Adipose tissue (tissue), 3 donors: ENCODE results near the gene FBL. TPM values are rescaled to one million over a fixed set of nuclear protein-coding genes. Genes with fewer than 3 reads are reported as not detected.
"Not testable (repeated sequence)": the region's sequence is repeated elsewhere in the genome, so short reads cannot be mapped to it uniquely, and the experiment has no call there.

Experiments
- H3K27ac ChIP-seq: one replicate; pipeline ENCODE4 v1.5.1; 2013; ENCODE audit warnings: low read depth, low read length
- WGBS, 3 donors: extraction: QIAGEN DNeasy Blood & Tissue Kit; methylation state at CpG; one replicate each; pipeline ENCODE4 v1.1.7; 2013; 5-methylcytosine and 5-hydroxymethylcytosine counted together
- polyA plus RNA-seq, 3 donors: library from polyadenylated mRNA; stranded (reverse); fragments of 200-250 nt; gene quantifications; one replicate each; pipeline ENCODE4 v1.2.3, GENCODE V29; 2013
- donor health status: healthy with polysubstance abuse.
- donor health status: Bipolar disorder and iron deficiency.
- donor health status: healthy.

The FBL gene
- polyA plus RNA-seq, result 100 to 1,000 TPM; 197 to 340 (median 229) TPM

DNA sequence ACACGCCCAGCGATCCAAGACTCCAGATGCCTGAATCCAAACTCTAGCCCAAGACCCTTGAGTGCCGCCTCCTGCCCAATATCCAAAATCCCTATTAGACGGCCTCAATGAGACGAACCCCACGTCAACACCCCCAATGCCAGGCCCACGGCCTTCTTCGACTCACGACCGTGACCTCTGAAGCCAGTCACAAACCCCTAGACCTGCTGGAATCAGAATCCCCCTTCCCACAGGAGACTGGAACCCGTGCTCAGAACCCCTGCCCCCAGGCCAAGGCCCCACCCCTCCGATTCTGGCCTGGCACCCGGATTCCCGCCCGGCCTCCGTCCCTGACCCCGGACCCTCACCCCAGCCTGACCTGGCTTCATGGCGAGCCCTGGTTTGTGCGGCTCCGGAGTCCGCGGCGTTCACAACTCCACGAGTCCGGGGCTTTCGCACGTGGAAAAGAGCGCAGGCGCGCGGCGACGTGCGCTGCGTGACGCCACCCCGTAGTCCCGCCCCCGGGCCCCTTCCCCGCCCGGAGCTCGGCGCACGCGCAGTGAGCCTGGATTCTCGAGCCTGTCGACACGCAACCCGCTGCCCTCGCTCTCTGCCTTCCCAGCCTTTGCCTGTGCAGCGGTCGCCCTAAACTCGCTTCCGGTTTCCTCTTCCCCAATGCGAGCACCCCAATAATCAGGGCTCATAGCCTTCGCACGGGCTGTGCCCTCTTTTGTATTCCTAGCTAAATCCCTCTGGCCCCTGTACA is at the start of gene FBL:
Gene FBL, minus strand, starts transcription at position 447 of the 745 bp plus-strand sequence. Its CDS starts 79 bp downstream, at position 368.
- WGBS, 3 donors, result 0 to 1% (median 0%) methylated on average over 56 to 57 of the region's 57 CpGs
- H3K27ac ChIP-seq, result no peak within 1 kb of the TSS

DNA sequence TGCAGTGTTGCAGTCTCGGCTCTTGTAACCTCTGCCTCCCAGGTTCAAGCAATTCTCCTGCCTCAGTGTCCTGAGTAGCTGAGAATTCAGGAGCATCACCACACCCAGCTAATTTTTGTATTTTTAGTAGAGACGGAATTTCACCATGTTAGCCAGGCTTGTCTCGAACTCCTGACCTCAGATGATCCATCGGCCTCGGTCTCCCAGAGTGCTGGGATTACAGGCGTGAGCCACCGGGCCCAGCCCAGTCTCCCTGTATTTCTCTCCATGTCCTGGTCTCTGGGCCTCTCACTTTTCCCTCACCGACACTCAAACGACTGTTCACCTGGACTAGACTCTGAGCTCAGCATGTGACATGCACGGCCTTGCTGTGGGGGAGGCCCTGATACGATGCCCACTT is 48.9 kb upstream of the FBL start:
- 86 to 90% (median 88%) methylated on average over 10 to 11 of the region's 11 CpGs for WGBS, 3 donors
- H3K27ac ChIP-seq, result not testable (repeated sequence)

DNA sequence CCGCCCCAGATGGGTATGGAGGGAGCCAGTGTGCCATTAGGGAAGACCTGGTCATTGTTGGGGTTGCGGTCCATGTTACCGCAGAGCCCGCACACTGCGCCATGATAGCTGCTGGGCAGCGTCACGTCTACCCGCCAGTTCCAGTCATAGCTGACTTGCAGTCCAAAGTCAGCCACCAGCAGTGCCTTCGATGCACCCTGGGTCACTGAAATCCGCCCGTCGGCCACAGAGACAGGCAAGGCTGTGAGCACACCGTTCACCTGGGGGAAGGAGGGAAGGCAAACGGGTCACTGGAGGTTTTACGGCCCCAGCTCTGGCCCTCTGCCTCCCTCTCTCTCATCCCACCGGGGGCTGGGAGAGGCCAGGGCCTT is 48.0 kb upstream of the FBL start:
- not testable (repeated sequence) for H3K27ac ChIP-seq
- 87 to 95% (median 88%) methylated on average over 8 to 11 of the region's 16 CpGs for WGBS, 3 donors

DNA sequence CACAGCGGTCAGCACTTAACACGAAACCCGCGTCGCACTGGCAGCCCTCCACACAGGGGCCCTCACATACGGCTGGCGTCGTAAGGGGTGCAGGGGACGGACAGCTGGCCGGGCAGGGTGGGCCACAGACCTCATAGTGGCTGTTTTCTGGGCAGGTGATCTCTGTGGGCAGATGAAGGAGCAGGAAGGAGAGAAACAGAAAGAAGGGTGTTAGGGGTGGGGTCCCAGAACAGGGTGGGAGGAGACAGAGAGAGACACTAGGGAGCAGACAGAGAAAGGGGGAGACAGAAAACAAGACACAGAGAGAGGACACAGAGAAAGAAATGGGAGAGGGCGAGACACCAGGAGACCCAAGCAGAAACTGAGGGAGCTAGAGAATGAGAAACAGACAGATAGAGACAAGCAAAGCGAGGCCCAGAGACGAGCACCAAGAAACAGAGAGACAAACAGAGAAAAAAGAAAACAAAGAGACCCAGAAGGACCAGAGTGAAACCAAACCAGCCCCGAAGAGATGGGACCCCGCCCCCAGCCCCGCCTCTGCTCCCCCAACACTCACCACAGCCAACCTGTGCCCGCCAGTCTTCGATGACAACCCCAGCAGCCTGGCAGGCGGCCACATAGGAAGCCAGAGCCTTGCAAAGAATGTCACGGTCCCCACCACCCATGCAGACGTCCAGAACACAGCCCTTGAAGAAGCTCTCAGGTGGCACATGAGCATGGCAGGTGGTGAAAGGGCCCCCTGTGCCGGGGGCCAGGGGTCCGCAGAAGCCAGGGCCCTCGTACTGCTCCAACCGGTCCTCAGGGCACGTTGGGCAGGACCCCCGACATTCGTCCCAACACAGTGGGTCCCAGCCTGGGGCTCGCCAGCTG is 47.4 kb upstream of the FBL start:
- H3K27ac ChIP-seq, result not testable (repeated sequence)
- WGBS, 3 donors, result 73 to 81% (median 74%) methylated on average over 21 to 23 of the region's 29 CpGs

DNA sequence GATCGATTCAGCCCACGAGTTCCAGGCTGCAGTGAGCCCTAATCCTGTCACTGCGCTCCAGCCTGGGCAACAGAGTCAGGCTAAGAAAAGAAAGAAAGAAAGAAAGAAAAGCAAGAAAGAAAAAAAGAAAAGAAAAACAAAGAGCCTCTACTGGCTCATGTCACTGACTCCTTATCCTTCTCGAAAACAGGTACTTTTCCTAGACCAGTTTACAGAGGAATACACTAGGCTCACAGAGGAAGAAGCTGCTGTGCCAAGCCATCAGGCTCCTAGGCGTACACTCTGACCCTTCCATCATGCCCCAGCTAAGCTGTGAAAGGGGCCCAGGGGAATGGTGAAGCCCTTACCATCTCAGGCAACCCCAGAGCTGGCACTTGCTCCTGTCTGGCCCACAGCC is 46.3 kb upstream of the FBL start:
- H3K27ac ChIP-seq, result not testable (repeated sequence)
- WGBS, 3 donors, result 70 to 89% (median 85%) methylated on average over 5 of the region's 5 CpGs

DNA sequence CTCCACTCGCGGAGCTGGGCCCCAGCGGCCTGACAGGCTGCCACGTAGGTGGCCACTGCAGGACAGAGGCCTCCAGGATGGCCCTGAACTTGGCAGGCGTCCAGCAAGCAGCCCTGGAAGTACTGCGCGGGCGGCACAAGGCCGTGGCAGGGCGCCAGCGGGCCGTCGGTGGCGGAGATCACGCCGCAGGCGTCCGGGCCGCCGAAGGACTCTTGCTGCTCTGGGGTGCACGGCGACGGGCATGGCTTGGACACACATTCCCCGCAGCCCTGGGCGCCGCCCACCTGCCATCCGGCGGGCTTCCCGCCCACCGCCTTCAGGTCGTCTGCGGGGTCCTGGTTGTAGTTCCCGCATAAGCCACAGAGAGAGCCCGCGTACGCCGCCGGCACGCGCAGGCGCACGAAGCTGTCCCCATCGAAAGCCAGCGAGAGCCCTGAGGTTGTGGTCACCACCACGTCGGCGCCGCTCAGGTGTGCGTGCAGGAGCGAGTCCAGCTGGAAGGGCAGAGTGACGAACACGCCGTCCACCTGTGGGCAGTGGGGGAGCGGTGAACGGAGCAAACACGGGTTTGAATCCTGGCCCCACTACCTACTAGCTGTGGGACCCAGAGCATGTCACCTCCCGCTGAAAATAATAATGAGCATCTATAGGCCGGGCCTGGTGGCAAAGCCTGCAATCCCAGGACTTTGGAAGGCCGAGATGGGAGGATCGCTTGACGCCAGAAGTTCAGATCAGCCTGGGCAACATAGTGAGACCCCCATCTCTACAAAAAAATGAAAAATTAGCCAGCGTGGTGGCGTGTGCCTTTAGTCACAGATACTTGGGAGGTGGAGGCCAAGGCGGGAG is 45.7 kb upstream of the FBL start:
- H3K27ac ChIP-seq, result not testable (repeated sequence)
- WGBS, 3 donors, result 38 to 52% (median 41%) methylated on average over 64 of the region's 64 CpGs

DNA sequence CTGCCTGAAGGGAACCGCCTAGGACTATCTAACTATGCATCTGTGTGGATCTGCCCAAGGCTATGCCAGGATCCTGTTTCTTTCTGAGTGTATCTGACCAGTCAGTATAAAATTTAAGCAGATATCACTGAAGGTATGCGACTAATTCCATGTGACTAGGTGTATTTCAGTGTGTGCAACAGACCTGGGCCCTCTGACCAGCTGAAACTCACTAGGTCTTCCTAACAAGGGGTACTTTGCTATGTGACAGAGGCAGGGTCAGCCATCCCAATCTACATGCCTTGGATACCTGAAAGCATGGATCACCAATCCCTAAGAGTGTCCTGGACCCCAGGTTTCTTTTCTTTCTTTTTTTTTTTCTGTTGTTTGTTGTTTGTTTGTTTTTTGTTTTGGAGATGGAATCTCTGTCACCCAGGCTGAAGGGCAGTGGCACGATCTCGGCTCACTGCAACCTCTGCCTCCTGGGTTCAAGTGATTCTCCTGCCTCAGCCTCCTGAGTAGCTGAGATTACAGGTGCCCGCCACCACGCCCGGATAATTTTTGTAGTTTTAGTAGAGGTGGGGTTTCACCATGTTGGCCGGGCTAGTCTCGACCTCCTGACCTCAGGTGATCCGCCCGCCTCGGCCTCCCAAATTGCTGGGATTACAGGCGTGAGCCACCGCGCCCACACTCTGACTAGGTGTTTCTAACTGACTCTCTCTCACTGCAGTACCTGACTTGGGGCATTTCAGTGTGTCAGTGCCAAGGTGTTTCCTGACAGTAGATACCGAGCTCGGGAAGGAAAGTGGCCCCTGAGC is 44.8 kb upstream of the FBL start:
- H3K27ac ChIP-seq, result no peak overlapping the region
- WGBS, 3 donors, result 78 to 80% (median 80%) methylated on average over 17 of the region's 17 CpGs

DNA sequence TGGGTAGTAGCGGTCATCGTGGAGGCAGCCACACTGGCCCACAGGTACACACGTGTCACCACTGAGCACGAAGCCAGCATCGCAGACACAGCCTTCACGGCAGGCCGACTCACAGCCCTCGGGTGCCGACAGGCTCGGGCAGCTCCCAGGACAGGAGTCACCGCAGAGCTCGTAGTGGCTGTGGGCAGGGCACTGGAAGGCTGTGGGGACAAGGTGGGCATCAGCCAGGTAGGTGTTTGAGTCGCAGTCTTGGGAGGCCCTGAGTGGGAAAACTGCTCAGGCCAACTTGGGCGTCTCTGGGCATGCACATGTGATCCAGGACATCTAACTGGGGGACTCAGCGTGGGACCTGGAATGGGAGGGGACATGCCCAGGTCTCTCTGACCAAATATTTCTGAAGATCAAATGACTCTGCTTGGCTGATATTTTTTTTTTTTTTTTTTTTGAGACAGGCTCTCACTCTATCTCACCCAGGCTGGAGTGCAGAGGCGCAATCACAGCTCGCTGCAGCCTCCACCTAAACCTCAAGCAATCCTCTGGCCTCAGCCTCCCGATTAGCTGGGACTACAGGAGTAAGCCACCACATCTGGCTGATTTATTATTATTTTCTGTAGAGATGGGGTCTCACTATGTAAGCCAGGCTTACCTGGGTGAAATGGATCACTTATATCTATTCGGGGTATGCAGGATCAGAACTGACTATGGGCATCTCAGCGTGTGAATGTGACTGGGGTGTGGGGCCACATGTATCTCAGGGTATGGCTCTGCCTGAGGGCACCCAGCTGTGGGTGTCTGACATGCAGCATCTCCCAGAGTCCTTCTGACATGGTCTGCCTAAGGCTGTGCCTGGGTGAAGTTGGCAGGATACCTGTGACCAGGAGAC is 43.9 kb upstream of the FBL start:
- WGBS, 3 donors, result 90 to 94% (median 92%) methylated on average over 18 of the region's 20 CpGs
- H3K27ac ChIP-seq, result not testable (repeated sequence)

DNA sequence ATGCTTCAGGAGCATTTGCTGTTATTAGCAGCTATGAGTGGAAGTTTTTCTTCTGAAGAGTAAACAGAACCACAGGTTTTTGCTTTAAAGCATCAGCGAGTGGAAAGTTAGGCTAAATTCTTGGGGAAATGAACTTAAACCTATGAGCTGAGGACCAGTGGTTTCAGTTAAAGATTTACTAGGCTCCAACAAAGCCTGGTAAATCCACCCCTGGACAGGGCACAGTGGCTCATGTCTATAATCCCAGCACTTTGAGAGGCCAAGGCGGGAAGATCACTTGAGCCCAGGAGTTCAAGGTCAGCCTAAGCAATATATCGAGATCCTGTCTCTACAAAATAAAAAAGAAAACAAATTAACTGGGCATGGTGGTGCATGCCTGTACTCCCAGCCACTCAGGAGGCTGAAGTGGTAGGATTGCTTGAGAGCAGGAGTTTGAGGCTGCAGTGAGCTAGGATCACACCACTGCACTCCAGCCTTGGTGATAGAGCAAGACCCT is 41.3 kb upstream of the FBL start:
- 55 to 61% (median 57%) methylated on average over 2 of the region's 3 CpGs for WGBS, 3 donors
- not testable (repeated sequence) for H3K27ac ChIP-seq

DNA sequence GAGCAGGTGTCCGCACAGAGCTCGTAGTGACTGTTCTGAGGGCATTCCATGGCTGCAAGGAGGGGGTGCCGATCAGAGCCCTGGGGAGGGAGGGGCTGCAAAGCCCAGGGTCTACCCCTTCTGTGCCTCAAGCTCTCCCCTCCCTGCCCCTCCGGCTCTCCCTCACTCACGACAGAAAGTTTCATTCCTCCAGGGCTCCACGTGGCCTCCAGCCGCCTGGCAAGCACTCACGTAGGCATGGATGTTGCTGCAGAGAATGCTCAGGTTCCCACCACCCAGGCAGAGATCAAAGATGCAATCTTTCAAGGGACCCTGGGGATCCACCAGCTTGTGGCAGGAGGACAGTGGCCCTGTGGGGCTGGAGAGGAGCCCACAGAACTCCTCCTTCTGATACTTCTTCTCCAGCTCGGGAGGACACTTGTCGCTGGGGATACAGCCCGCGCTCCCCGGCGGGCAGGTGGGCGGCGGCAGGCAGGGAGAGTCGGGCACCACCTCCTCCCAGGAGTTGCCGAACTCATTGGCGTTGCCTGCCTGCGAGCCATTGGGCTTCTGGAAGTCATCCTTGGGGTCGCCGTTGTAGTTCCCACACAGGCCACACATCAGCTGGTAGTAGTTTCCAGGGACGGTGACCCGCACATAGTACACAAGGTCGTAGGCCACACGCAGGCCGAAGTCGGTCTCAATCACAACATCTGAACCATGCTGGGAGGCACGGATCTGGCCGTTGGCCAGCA is 39.8 kb upstream of the FBL start:
- 85 to 88% (median 88%) methylated on average over 22 to 24 of the region's 30 CpGs for WGBS, 3 donors
- H3K27ac ChIP-seq, result not testable (repeated sequence)

DNA sequence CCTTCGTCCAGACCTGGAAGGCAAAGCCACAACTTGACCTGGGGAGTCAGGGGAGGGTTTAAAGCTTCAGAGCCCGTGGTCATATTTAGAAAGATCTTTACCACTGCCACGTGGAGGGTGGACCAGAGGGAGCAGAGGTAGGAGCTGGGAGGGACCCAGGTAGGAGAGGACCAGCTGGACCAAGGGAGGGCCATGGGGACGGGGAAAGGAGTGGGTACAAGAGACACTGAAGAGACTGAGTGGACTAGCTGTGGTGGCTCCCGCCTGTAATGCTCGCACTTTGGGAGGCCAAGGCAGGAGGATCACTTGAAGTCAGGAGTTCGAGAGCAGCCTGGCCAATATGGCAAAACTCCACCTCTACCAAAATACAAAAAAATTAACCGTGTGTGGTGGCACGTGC is 38.5 kb upstream of the FBL start:
- WGBS, 3 donors, result 85 to 86% (median 86%) methylated on average over 3 of the region's 9 CpGs
- not testable (repeated sequence) for H3K27ac ChIP-seq

DNA sequence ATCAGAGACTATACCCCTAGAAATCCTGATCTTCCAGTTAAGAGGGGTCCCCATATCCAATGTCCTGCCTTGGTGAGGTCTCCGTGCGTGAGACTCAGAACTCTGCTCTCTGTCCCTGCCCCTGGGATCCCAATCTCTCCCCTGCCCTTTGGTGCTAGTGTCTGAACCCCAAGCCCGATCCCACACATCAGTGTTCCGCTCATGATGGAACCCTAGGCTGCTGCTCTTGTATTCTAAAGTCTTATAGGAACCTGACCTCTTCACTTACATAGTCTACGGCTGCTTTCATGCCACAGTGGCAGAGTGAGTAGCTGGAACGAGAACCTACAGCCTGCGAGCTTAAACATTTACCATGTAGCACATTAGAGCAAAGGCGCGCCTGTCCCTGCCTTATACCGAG is 36.5 kb upstream of the FBL start:
- WGBS, 3 donors, result 74 to 91% (median 82%) methylated on average over 4 to 6 of the region's 10 CpGs

DNA sequence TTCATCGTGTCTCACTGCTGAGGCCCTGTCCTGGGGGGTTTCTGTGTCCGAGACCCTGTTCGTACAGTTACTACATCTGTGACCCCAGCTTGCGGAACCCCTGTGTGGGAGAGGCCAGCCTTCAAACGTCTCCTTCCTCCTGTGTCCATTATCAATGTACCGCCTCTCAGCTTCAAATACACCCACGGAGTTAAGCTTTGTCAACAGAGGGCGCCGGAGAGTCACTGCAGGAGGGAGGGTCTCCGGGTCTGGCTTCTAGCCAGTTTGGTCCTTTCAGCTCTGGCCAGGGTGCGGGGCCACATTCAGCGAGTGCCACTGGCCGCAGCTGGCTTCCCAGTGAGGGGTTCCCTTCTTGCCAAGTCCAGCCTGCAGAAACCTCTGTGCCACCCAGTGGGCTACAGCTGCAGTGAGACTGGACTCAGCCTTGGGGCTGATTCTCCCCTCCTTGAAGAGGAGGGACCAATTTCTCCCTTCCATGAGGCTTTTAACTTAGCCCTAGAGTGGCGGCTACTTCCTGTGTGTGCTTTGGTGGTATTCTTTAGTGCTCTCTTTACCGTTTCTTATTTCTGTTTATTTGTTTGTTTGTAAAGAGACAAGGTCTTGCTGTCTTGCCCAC is 35.4 kb upstream of the FBL start:
- not testable (repeated sequence) for H3K27ac ChIP-seq
- 4 to 13% (median 8%) methylated on average over 15 of the region's 15 CpGs for WGBS, 3 donors

More for the DNA sequence above, 36.5 kb upstream of the FBL start:
- H3K27ac ChIP-seq, result not testable (repeated sequence)

DNA sequence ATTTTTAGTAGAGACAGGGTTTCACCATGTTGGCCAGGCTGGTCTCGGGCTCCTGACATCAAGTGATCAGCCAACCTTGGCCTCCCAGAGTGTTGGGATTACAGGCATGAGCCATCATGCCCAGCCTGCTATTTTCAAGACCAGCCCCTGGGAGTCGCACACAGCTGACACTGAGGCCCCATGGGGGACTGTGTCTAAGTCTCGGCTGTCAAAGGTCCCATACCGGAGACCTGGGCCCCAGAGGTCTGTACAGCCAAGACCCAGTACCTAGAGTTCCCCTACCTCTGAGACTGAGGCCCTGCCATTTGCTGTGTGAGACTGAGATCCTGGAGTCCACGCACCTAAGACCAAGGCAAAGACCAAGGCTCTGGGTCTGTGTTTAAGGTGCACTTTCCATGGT is 34.1 kb upstream of the FBL start:
- H3K27ac ChIP-seq, result not testable (repeated sequence)
- 86 to 96% (median 87%) methylated on average over 4 of the region's 5 CpGs for WGBS, 3 donors

DNA sequence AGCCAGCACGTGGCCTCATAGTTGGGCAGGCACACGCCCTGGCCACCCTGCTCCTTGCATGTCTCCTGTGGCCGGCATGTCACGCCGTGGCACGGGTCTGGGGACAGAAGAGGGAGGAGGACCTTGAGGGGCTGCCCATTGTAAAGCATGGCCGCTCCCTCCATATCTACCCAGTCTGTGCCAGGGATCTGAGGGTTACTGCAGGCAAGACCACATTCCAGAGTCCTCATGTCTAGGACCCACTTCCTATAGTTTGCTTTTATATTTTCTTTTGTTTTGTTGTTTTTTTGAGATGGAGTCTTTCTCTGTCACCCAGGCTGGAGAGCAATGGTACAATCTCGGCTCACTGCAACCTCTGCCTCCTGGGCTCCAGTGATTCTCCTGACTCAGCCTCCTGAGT is 33.6 kb upstream of the FBL start:
- WGBS, 3 donors, result 100% methylated on average over 1 to 2 of the region's 8 CpGs; no CpG with 5 or more reads in 1 of the 3 donors
- not testable (repeated sequence) for H3K27ac ChIP-seq

DNA sequence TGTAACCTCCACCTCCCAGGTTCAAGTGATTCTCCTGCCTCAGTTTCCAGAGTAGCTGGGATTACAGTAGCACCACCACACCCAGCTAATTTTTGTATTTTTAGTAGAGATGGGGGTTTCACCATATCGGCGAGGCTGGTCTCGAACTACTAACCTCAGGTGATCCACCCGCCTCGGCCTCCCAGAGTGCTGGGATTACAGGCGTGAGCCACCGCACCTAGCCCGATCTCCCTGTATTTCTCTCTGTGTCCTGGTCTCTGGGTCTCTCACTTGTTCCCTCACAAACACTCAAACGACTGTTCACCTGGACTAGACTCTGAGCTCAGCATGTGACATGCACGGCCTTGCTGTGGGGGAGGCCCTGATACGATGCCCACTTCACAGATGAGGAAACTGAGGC is 32.7 kb upstream of the FBL start:
- WGBS, 3 donors, result 83 to 93% (median 85%) methylated on average over 10 to 11 of the region's 11 CpGs

More for the DNA sequence above, 32.7 kb upstream of the FBL start:
- H3K27ac ChIP-seq, result not testable (repeated sequence)
